NCI-H1092 (cell line): ENCODE data around the gene NCAM1.

Experiments
- DNase-seq: peaks from one replicate; lab custom pipeline; 2025; lab: John Stamatoyannopoulos, UW

NCAM1 gene

DNA sequence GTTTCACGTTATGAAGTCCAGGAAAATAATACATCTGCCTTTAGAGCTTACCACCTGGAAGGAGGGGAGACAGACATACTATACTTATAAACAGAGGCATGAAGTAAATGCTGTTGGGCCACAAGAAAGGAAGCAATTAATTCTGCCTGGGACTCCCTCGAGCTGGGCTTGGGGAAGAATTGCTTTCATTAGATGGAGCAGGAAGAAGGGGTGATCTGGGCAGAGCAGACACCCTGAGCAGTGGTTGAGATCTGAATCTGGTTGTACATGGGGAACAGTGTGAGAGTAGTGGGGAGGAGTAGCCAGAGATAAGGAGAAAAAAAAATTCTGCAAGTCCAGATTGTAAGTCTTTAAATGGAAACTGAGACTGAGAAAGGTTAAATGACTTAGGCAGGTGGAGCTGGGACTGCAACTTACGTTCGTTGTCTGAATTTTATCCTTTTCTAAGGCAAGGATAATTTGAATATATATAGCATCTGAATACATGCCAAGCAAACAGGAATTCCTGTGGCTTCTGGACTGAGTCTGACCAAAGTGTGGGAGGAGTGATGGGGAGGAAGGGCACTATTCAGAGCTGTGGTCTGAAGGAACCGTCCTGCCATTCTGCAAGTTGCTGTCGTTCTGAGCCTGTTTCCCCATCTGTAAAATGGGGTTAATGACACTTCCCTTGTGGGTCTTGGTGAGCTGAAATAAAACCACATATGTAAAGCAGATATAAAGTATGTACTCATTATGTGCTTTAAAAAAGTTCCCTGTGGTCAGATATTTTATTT lies 7.9 kb downstream of the NCAM1 start:
- no peak for DNase-seq

DNA sequence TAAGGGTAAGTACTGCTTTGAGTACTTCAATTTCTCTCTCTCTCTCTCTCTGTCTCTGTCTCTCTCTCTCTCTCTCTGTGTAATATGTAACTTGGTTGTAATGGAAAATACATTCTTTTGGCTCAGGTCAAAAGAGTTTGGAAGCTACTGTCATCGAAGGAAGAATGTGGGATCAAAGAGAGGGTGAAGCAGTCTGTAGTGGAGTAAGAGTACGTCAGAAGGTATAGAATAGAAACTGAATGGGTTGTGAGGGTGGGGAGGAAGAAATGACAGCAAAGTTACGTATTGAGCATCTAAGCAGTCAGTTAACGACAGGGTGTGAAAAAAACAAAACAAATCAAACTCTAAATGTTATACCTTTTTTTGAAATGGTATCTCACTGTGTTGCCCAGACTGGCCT lies 10.0 kb downstream of the NCAM1 start:
- DNase-seq, result no peak

GRCh38 chr11:112971827-112972226 lies 10.6 kb downstream of the NCAM1 start:
- no peak for DNase-seq

- no peak for DNase-seq
Measured at GRCh38 chr11:112972399-112973145, 11.4 kb downstream of the NCAM1 start.

GRCh38 chr11:112975051-112975450 lies 13.8 kb downstream of the NCAM1 start:
- no peak for DNase-seq

DNA sequence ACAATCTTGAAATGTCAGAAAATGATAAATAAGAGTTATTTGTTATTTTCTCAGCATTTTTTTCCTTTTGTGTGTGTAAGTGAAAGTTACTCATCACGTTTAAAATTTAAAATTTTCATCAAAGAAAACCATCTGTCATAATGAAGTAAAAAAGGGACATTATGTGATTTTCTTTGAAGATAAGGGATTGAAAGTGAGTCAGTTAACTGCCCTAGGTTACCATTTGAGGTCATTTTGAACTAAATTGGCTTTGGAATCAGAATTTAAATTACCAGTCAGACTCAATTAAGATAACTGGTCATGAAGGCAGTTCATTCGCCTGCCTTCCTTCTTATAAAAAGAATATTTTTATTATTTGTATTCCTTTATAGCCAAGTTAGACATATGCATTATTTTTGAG lies 14.3 kb downstream of the NCAM1 start:
- no peak for DNase-seq

DNA sequence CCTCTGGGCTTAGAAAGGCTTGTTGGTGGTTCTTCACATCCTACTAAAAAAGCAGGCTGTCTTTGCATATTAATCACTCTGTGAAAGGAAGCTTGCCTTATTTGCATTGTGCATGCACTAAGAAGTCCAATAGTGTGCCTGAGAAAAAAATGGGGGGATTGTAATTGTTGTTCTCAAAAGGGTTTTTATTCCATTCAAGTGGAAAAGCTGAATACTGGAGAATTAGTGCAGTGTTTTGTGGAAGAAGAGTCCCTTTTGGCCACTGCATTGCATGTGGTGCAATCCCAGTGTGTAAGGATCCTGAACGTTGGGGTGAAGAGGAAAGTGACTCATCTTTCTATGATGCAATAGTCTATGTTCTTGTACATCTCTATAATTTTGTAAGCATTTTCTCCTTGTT lies 16.5 kb downstream of the NCAM1 start:
- no peak for DNase-seq

DNA sequence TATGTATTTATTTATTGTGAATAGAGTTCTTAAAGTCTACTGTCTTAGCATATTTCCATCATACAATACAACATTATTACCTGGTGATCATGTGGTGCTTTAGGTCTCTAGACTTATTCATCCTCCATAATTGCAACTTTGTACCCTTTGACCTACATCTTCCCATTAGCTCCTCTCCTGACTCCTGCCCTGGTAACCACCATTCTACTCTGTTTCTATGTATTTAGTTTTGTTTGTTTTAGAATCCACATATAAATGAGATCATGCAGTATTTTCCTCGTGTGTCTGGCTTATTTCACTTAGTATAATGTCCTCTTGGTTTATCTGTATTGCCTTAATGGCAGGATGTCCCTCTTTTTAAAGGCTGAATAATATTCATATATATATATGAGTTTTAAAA lies 22.7 kb downstream of the NCAM1 start:
- no peak for DNase-seq

DNA sequence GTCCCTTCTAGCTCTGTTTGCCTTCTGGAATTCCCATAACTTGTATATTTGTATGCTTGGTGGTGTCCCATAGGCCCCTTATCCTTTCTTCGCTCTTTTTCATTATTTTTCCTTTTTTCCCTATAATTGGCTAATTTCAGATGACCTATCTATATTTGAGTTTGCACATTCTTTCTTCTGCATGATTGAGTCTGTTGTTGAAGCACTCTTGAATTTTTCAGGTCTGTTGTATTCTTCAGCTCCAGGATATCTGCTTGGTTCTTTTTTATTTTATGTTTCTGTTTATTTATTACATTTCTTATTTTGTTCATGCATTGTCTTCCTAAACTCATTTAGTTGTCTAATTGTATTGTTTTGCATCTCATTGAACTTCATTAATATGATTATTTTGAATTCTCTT lies 28.0 kb downstream of the NCAM1 start:
- no peak for DNase-seq

DNA sequence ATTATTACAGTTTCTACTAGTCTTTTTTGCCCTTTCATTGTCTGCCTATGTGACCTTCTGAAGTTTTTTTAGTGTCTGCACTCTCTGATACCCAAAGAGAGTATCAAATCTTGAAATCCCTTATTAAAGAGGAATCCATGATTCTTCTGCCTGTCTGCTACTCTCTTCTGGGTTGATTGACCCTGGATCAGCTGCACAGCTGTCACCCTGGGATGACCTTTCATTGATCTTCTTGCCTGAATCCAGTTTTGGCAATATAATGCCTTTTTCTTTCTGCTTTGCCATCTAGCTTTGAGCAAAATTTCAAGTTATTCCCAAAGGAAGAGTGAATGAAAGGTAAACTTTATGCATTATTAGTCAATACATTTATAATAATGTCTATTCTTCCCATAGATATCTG lies 32.6 kb downstream of the NCAM1 start:
- DNase-seq, result no peak

- no peak for DNase-seq
Measured at GRCh38 chr11:112995423-112996090, 34.3 kb downstream of the NCAM1 start.

DNA sequence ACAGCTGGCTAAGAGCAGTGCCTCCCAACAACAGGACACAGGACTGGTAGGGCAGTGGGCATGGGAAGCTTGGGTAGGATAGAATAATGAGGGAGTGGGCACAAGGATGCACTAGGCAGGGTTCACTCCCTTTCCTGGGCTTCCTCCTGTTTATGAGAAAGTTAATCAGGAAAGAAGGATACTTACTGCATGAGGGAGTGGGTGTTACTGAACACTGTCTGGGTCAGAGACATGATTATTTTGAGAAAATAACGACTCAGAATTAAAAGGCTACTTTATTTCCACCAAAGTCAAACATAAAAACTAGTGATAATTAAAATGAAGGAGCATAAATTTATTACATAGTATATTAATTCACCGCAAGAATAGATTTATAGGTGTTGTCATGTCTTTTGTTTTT lies 35.8 kb downstream of the NCAM1 start:
- DNase-seq, result no peak

- DNase-seq, result no peak
Measured at GRCh38 chr11:112997857-112998466, 36.7 kb downstream of the NCAM1 start.

- DNase-seq, result no peak
Measured at GRCh38 chr11:112999520-112999919, 38.3 kb downstream of the NCAM1 start.

GRCh38 chr11:113001709-113002108 lies 40.5 kb downstream of the NCAM1 start:
- peak; percentile 91 for DNase-seq

- no peak for DNase-seq
Measured at GRCh38 chr11:113006896-113007445, 45.8 kb downstream of the NCAM1 start.

DNA sequence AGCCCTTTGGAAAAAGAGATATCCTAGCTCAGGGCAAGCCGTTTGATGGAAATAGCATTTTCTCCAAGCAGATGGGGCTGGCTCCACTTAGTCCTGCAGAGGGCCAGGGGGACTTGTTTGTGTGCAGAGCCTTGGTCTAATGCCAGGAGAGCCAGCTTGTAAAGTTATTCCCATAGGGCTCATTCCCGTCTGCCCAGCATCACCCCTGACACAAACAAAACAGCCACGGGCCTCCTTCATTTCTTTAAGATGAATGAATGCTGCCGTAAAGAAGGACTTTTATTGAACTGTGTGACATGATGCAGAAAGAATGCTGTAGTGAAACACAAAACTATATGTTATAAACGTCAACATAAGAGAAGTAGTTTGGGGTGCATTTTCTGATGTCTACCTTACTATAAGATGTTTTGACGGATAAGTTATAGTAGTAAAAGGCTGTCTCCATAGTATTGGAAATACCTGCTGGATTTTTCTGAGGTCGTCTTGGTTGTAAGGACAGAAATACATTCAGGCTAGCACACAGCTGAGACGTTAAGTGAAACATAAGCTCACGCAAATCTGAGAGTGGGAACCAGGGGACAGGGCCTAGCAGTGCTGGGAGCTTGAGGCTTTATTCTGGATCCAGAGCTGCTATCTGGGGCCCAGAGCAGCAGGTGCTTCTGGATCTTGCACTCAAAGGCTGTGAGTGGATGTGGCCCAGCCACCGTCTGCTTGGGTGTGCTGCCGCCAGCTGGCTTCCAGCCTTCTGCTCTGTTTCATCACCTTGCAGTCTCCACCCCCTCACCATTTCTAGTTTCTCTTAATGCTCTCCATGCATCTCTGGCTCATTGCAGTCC lies 53.3 kb downstream of the NCAM1 start:
- peak; percentile 91 for DNase-seq

- DNase-seq, result no peak
Measured at GRCh38 chr11:113015098-113015455, 53.9 kb downstream of the NCAM1 start.

- no peak for DNase-seq
Measured at GRCh38 chr11:113016905-113017304, 55.7 kb downstream of the NCAM1 start.

DNA sequence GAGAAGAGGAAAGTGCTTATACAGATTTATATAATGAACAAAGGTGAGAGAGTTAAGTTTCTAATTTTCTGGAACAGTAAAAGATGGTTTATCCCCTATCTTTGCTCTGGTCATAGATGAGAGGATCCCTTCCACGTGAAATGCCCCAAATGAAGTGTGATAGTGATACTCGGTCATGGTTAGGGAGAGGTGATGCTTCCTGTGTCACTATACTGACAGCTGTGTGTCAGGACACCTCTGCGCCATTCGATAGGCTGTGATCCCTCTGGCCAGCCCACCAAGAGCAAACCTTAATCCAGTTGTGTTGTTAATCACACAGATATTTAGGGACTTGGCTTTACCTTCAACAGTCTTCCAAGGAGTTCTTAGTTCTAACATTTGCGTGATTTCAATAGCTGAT lies 57.7 kb downstream of the NCAM1 start:
- DNase-seq, result no peak

- DNase-seq, result no peak
Measured at GRCh38 chr11:113019711-113020110, 58.5 kb downstream of the NCAM1 start.
